K562 (cell line): ENCODE data around the gene WEE1. TPM values are rescaled to one million over a fixed set of nuclear protein-coding genes. Genes with fewer than 3 reads are reported as not detected.

ENCODE experiments used
- CBFA2T2 ChIP-seq: fragments of 450-650 bp; conservative IDR thresholded peaks from 2 replicates; pipeline ENCODE4 v1.6.1; 2017; ENCODE audit warnings: mild to moderate bottlenecking
- DPF2 ChIP-seq: fragments of 450-650 bp; IDR thresholded peaks from 2 replicates; pipeline ENCODE4 v1.6.1; 2016
- E2F3 ChIP-seq: fragments of 250-450 bp; sonication (Bioruptor Pico); IDR thresholded peaks from 2 replicates; pipeline ENCODE4 v1.4.0; 2020; ENCODE audit warnings: mild to moderate bottlenecking
- ELF4 ChIP-seq: fragments of 450-650 bp; formaldehyde crosslinking; IDR thresholded peaks from 2 replicates; pipeline ENCODE4 v1.4.0; 2022; ENCODE audit warnings: missing genetic modification characterization
- FOXK2 ChIP-seq, 2 experiments: fragments of 450-650 bp; IDR thresholded peaks in 1 of 2; conservative IDR thresholded peaks in 1 of 2; 2 replicates each; pipeline ENCODE4 v1.6.1; 2016; ENCODE audit warnings: low read depth in 2 of 2, mild to moderate bottlenecking in 1 of 2
- GABPA ChIP-seq: fragments of 200-800 bp; sonication (Bioruptor generic); conservative IDR thresholded peaks from 2 replicates; pipeline ENCODE4 v1.6.1; 2016; ENCODE audit warnings: low read depth, missing genetic modification characterization, missing compliant biosample characterization
- GMEB1 ChIP-seq: fragments of 250-450 bp; sonication (Bioruptor Pico); IDR thresholded peaks from 2 replicates; pipeline ENCODE4 v1.4.0; 2020; ENCODE audit warnings: mild to moderate bottlenecking
- HMG20B ChIP-seq: fragments of 250-450 bp; sonication (Bioruptor Pico); IDR thresholded peaks from 2 replicates; pipeline ENCODE4 v1.5.0; 2021; ENCODE audit warnings: mild to moderate bottlenecking
- KAT7 ChIP-seq: sonication (generic); formaldehyde crosslinking; IDR thresholded peaks from 2 replicates; pipeline ENCODE4 v1.8.0; 2022; ENCODE audit warnings: missing genetic modification reagents, mild to moderate bottlenecking, borderline replicate concordance
- MEIS2 ChIP-seq: fragments of 450-650 bp; IDR thresholded peaks from 2 replicates; pipeline ENCODE4 v1.6.1; 2014; ENCODE audit warnings: mild to moderate bottlenecking; ENCODE audit not compliant: partially characterized antibody
- MTA1 ChIP-seq: fragments of 450-650 bp; IDR thresholded peaks from 2 replicates; pipeline ENCODE4 v1.6.1; 2017; ENCODE audit warnings: borderline replicate concordance
- NRF1 ChIP-seq, 2 experiments: fragments of 450-650 bp; IDR thresholded peaks in 1 of 2; conservative IDR thresholded peaks in 1 of 2; 2 replicates each; pipeline ENCODE4 v1.6.1; 2014; ENCODE audit warnings: mild to moderate bottlenecking in 2 of 2
- PML ChIP-seq: IDR thresholded peaks from 2 replicates; pipeline ENCODE4 v1.6.1; 2012; ENCODE audit warnings: low read length, inconsistent platforms
- RBM14 ChIP-seq: fragments of 200-400 bp; formaldehyde crosslinking; IDR thresholded peaks from 2 replicates; pipeline ENCODE4 v1.6.1; 2018; ENCODE audit warnings: low read depth, mild to moderate bottlenecking, low read length, moderate library complexity, borderline replicate concordance; ENCODE audit not compliant: insufficient read depth
- RBM25 ChIP-seq: fragments of 200-400 bp; formaldehyde crosslinking; IDR thresholded peaks from 2 replicates; pipeline ENCODE4 v1.6.1; 2018; ENCODE audit warnings: low read length, low read depth, moderate library complexity; ENCODE audit not compliant: severe bottlenecking
- SMARCA4 ChIP-seq: fragments of 450-650 bp; IDR thresholded peaks from 2 replicates; pipeline ENCODE4 v1.6.1; 2016
- SUPT5H ChIP-seq: fragments of 450-650 bp; IDR thresholded peaks from 2 replicates; pipeline ENCODE4 v1.6.1; 2016
- TAL1 ChIP-seq: fragments of 450-650 bp; IDR thresholded peaks from 2 replicates; pipeline ENCODE4 v1.6.1; 2016; ENCODE audit warnings: mild to moderate bottlenecking
- ZNF184 ChIP-seq: sonication (generic); formaldehyde crosslinking; IDR thresholded peaks from 2 replicates; pipeline ENCODE4 v1.5.0; 2020; ENCODE audit warnings: missing genetic modification reagents
- polyA plus RNA-seq, 8 experiments: library from polyadenylated mRNA; depleted of rRNA in 4 of 8; stranded (reverse) in 5 of 8; unstranded in 3 of 8; fragments of >200 nt; fragmentation: Nextera tagmentation in 2 of 8; fragmentation: Illumina TruSeq in 1 of 8; extraction: Ambion mirVana in 2 of 8; extraction: Trizol in 1 of 8; gene quantifications; 2 replicates each; pipeline versions ENCODE4 v1.2.1 to v1.2.3, GENCODE V29; 2011 to 2014; ENCODE audit warnings: inconsistent platforms in 1 of 8, missing spikeins in 1 of 8
- total RNA-seq, 7 experiments: library from RNA; depleted of rRNA in 6 of 7; stranded (reverse); fragments of >200 nt in 6 of 7; fragmentation: Illumina TruSeq in 2 of 7; extraction: Trizol in 2 of 7; gene quantifications; 2 replicates each; pipeline versions ENCODE4 v1.2.1 to v1.2.3, GENCODE V29; 2011 to 2021; ENCODE audit warnings: low replicate concordance in 1 of 7
- TF ChIP-seq, protein P1 (sequence below), 2 experiments: IDR thresholded peaks in 1 of 2; conservative IDR thresholded peaks in 1 of 2; 2 replicates each; pipeline ENCODE4 v1.6.1; 2016; ENCODE audit warnings: low read depth in 2 of 2, mild to moderate bottlenecking in 1 of 2, missing compliant biosample characterization in 1 of 2, missing genetic modification characterization in 1 of 2, moderate library complexity in 1 of 2
- TF ChIP-seq, protein P2 (sequence below), 3 experiments: IDR thresholded peaks in 2 of 3; conservative IDR thresholded peaks in 1 of 3; 2 replicates each; pipeline ENCODE4 v1.5.1; 2011 to 2012; ENCODE audit warnings: low read length in 3 of 3, mild to moderate bottlenecking in 3 of 3, control low read depth in 2 of 3, improper control_type of control experiment in 1 of 3, inconsistent platforms in 1 of 3, low read depth in 1 of 3, mixed read lengths in 1 of 3, moderate library complexity in 1 of 3; ENCODE audit not compliant: insufficient read depth in 2 of 3

The WEE1 gene
- total and polyA plus RNA-seq, 9 of the 15 experiments (the other 6 are each of a cell fraction or from before 2014, with no cell fraction given), result 21.9 to 99.0 (median 67.4) TPM

- TF ChIP-seq, protein P1, sequence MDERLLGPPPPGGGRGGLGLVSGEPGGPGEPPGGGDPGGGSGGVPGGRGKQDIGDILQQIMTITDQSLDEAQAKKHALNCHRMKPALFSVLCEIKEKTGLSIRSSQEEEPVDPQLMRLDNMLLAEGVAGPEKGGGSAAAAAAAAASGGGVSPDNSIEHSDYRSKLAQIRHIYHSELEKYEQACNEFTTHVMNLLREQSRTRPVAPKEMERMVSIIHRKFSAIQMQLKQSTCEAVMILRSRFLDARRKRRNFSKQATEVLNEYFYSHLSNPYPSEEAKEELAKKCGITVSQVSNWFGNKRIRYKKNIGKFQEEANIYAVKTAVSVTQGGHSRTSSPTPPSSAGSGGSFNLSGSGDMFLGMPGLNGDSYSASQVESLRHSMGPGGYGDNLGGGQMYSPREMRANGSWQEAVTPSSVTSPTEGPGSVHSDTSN (CRISPR knock-in tag; IDR thresholded peaks at IDR 0.05; ENCODE audit: low read depth), result no peak
- TF ChIP-seq, protein P1 (tag; conservative IDR thresholded peaks at IDR 0.05; ENCODE audit: low read depth), result no peak
- TF ChIP-seq NRF1 (conservative IDR thresholded peaks at IDR 0.05 in 1 of 2, IDR thresholded peaks at IDR 0.05 in 1 of 2), result peak; percentile 67 to 69
- TF ChIP-seq HMG20B (CRISPR knock-in tag), result no peak
- TF ChIP-seq SUPT5H, result peak; percentile 54
- TF ChIP-seq GMEB1 (CRISPR knock-in tag), result peak; percentile 48
- TF ChIP-seq SMARCA4, result 0 out of 2 replicates have a peak, but pooled peaks have one; percentile 33
- TF ChIP-seq, protein P2, sequence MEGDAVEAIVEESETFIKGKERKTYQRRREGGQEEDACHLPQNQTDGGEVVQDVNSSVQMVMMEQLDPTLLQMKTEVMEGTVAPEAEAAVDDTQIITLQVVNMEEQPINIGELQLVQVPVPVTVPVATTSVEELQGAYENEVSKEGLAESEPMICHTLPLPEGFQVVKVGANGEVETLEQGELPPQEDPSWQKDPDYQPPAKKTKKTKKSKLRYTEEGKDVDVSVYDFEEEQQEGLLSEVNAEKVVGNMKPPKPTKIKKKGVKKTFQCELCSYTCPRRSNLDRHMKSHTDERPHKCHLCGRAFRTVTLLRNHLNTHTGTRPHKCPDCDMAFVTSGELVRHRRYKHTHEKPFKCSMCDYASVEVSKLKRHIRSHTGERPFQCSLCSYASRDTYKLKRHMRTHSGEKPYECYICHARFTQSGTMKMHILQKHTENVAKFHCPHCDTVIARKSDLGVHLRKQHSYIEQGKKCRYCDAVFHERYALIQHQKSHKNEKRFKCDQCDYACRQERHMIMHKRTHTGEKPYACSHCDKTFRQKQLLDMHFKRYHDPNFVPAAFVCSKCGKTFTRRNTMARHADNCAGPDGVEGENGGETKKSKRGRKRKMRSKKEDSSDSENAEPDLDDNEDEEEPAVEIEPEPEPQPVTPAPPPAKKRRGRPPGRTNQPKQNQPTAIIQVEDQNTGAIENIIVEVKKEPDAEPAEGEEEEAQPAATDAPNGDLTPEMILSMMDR (IDR thresholded peaks at IDR 0.05 in 2 of 3, conservative IDR thresholded peaks at IDR 0.05 in 1 of 3; ENCODE audit: insufficient read depth in 2 of 3, low read depth in 1 of 3, low read length in 3 of 3), result peak; percentile 83 to 87 (median 85)
- 0 out of 2 replicates have a peak, but pooled peaks have one; percentile 4 for TF ChIP-seq ELF4 (CRISPR knock-in tag)
- TF ChIP-seq RBM14, result 0 out of 2 replicates have a peak, but pooled peaks have one; percentile 33
- peak; percentile 64 for TF ChIP-seq GABPA (tag)
- peak; percentile 70 for TF ChIP-seq MTA1
- peak; percentile 47 for TF ChIP-seq RBM25
- peak in 1 of 2 experiments; percentile 62; a peak in 1 of 4 replicates for TF ChIP-seq FOXK2 (conservative IDR thresholded peaks at IDR 0.05 in 1 of 2, IDR thresholded peaks at IDR 0.05 in 1 of 2; ENCODE audit: low read depth in 2 of 2)
- peak; percentile 20; the same call in 1 of the 2 replicates for TF ChIP-seq TAL1
- peak; percentile 69 for TF ChIP-seq DPF2
- no peak for TF ChIP-seq ZNF184 (CRISPR knock-in tag)
- TF ChIP-seq KAT7 (CRISPR knock-in tag), result 0 out of 2 replicates have a peak, but pooled peaks have one; percentile 42
- TF ChIP-seq PML, result peak; percentile 24; the same call in 1 of the 2 replicates
- 0 out of 2 replicates have a peak, but pooled peaks have one; percentile 14 for TF ChIP-seq E2F3 (CRISPR knock-in tag)
- 0 out of 2 replicates have a peak, but pooled peaks have one; percentile 15 for TF ChIP-seq CBFA2T2
- TF ChIP-seq MEIS2, result no peak
These were observed 40.6 kb downstream of the WEE1 start (continued) for GRCh38 chr11:9613830-9614762.
